CD4-positive, alpha-beta T cell treated with Interleukin-2 at 100 ng/mL for 4 hours (primary cell): ENCODE data around the gene ME3.
"Not testable (repeated sequence)": the region's sequence is repeated elsewhere in the genome, so short reads cannot be mapped to it uniquely, and the experiment has no call there.

Experiments
- DNase-seq: peaks from one replicate; pipeline ENCODE4 v3.0.0-alpha.2; 2020; ENCODE audit warnings: low spot score

Gene ME3

DNA sequence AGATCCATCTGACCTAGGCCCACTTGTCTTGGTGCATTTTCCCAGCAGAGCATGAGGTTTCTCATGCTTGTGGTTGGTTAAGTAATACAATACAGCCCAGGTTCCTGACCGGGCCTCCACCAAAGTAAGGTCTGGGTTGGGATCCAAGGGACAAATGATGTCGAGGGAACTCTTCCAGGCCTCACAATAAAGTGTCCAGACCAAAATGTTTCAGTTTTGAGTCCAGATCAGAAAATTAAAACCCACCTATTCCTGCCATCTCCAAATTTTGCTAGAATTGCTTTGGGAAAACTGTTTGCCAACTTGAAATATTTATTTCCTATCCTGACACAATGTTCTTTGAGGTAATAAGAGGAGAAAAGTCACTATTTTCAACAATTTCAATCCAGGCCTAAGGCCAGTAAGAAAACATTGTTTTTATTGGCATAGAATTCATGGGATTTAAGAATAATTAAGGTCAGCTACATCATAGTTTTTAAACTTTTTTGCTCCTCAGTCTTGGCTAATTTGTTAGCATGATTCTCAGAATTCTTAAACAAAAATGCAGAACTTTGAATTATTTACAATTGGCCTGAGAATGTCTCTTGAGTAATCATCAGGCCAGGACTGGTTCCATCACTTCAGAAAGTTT lies 51.4 kb downstream of the ME3 start:
- DNase-seq, result no peak

- DNase-seq, result not testable (repeated sequence)
Measured at GRCh38 chr11:86619428-86619827, 53.0 kb downstream of the ME3 start.

- no peak for DNase-seq
Measured at GRCh38 chr11:86617502-86617901, 54.9 kb downstream of the ME3 start.

DNA sequence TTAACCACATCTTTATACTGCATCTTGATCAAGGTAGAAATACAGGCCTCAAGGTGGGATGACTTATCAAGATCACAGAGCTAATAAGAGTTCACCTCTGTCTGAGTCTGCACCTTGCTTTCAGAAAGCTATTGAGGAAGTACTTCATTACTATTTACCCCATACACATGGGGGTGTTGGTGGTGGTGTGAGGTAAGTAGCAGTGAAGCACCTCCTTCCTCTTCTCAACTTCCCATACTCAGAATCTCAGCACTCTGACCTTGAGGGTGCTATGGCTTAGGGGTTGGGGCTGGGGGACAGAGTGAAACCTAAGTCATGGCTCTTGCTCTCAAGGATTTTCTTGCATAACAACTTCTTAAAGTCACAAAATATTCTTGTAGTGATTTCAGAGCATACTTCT lies 56.9 kb downstream of the ME3 start:
- DNase-seq, result no peak

DNA sequence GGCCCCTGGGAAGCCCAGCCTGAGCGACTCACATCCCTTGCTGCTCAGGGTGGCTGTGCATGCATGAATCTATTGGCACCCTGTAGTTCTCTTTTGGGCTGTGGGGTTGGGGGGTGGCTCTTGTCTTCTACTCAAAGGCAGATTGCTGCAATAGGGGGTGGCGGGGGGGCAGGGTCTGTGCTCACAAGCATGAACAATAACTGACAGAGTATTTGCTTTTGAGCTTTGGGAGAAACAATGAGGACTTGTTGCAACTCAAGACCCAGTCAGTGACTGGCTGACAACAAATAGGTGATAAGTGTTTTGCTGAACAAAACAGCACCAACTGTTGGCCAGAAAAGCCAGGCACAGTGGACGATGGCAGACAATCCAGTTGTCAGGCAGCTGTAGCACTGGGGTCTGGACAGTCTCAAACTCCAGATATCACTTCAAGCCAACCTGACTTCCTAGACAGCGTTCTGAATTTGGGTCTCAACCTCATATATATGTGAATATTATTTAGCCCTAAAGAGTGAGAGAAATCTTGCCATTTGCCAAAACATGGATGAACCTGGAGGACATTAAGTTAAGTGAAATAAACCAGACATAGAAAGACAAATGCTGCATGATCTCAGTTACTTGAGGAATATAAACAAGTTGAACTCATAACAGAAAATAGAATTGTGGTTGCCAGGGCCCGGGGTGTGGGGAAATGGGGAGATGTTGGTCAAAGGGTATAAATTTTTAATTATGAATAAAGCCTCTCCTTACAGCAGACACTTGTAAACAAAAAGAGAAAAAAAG lies 61.7 kb downstream of the ME3 start:
- no peak for DNase-seq

DNA sequence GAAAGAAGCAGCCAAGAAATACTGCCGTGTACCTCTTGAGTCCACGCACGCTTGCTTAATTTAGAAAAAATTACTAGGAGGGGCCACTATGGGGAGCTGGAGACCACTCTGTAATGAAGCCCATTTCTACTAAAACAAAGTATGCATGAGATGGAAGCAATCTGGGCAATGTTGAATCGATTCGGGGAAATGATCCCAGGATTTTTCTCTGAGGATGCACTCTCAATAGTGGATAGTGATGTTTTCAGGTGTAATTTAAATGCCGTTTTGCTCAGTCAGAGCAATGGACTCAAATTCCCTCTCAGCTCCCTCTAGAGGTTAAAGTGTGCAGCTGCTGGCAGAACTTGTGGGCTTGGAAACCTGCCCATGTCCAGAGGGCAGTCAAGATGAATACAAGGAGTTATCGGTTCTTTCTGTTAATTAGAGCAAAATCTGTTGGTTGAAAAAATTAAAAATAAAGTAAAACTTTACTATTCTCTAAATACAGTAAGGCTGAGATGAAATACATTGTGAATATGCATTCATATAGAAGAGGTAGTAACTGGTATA lies 64.1 kb downstream of the ME3 start:
- DNase-seq, result peak; percentile 41

- no peak for DNase-seq
Measured at GRCh38 chr11:86606836-86607481, 65.5 kb downstream of the ME3 start.

DNA sequence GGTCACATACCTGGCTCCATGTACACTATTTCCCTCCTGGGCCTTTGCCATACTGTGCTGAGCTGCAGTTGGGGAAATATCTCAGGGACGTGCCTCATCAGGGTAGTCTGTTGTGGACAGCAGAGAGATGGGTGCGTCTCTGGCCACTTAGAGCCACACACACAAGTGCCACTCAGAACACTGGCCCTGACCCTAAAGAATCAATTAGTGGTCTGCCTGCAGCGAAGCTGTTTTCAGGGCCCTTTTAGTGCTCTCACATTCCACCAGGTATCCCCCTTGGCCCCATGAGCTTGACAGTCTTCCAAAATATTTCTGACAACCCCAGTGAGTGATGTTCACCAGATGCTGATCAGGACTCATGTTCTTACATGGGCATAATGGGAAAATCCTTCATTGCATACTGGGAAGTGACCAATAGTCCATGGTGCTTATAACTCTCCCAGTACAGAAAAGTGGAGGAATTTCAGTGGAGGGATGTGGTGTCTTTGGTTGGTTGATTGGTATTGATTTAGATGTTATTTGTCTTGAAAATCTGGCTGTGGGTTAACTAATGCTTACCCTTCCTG lies 66.1 kb downstream of the ME3 start:
- no peak for DNase-seq

- no peak for DNase-seq
Measured at GRCh38 chr11:86596861-86597586, 75.4 kb downstream of the ME3 start.

GRCh38 chr11:86595955-86596354 lies 76.5 kb downstream of the ME3 start:
- no peak for DNase-seq

DNA sequence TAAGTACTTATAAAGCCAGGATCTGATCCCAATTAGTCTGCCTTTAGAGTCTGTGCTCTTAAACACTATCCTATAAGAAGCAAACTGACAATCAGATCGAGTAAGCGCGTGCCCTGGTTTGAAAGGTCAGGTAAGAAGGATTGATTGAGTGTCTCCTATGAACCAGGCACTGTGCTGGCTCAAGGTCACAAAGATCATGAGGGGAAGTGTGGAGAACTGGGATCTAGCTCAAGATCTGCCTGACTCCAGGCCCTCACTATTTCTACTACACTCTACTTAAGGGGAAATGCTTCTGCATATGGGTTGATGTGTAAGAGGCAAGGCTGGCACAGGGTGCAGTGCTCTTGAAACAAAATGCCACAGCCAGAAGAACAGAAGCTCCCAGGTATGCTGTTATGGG lies 77.0 kb downstream of the ME3 start:
- no peak for DNase-seq

- DNase-seq, result no peak
Measured at GRCh38 chr11:86594746-86595145, 77.7 kb downstream of the ME3 start.

GRCh38 chr11:86593833-86594232 lies 78.6 kb downstream of the ME3 start:
- DNase-seq, result no peak

DNA sequence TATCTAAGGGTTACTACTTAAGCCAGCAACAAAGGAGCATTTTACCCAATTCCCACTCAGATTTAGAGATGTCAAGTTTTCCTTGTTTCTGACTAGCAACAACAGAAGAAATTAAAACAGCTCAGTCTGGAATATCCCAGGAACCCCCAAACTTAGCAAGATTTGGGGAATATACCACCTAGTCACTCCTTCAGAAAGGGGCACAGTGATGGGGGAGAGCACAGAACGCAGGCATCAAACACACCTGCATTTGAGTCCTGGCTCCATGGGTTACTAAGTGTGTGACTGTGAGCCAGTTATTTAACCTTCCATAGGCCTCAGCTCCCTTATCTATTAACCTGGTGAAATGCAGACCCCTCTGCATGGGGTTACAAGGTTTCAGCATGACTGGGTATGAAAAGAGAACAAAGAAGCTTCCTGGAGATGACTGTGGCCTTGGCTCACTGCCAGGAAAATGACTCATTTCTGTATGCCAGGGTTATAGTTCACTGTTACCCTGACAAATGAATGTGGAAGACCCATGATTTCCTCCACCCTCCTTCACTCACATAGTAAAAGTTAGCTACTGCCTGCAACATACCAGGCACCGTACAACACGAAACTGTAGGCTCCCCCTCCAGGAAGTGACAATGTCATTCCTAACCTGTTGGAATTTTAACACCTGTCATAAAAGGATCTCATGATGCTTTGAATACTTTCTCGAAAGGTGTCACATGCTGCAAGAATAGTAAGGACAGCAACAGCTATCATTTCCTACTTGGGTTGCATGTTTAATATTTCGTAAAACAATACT lies 79.6 kb downstream of the ME3 start:
- peak; percentile 75 for DNase-seq

DNA sequence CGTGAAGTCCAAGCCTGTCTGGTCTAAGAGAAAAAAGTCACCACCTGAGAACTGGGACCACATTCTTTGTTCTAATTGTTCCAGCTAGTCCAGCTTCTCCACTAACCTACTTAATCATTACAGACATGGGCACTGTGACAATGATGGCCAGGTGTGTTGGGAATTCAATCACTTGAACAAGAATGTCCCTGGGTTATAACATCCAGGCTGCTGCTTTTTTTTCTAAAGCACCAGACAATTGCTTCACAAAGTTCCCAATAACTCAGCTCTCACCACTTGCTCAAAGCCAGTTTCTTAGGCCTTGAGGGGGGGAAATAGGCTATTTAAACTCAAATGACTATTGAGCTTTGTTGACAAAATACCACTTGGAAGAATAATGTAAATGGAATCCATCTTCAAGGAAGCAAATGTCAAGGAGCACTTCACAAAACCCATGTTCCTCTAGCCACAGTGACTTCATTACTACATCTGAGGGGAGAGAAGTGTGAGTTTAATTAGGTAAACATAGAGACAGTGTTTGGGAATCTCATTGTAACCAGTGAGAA lies 80.3 kb downstream of the ME3 start:
- no peak for DNase-seq

GRCh38 chr11:86591631-86592030 lies 80.8 kb downstream of the ME3 start:
- no peak for DNase-seq

DNA sequence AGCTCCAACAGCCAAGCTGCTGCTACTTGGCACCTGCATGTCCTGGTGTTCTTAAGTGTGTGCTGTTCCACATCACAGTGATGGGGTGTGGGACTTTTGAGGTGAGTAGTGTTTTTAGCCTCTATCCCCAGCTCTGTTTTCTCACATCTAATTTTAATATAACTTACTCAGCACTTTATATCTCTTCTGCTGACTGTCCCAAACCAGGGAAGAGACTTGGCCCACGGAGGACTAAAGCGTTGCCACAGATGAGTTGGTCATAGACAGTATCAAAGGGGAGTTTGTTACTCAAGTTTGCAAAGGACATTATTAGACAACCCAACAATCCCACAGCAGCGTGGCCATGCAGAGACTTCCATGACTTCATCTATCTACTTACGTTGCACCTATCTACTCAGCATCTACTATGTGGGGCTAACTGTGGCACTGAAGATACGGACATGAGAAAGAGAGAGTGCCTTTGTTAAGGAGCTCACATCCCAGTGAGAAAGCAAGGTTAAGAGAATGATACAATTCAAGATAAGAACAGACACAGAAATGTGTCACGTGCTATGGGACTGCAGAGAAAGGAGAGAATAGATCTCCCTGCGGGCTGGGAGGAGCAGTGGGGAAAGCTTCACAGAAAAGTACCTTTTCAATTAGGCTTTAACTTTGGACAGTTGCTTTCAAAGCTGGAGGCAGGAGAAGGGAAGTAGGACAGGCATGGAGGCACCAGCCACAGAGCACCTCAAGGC lies 82.4 kb downstream of the ME3 start:
- no peak for DNase-seq

DNA sequence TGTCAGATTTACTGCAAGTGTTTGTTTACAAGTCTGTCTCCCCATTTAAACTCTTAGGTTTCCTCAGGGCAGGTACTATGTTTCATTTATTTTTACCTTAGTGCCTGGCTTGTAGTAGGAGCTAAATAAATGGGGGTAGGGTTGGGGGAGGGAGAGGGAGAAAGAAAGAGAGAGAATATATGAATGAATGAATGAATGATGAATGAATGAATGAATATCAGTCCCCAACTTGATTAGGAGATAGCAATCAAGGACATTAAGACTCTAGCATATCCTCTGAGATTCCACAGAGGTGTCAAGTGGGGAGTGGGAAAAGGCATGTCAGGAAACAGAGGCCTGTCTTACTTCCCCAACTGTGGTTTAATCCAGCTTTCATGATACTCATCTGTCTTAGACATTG lies 83.2 kb downstream of the ME3 start:
- DNase-seq, result no peak

- DNase-seq, result no peak
Measured at GRCh38 chr11:86588566-86589090, 83.8 kb downstream of the ME3 start.
